ENCODE data around the gene MFNG. TPM values are rescaled to one million over a fixed set of nuclear protein-coding genes. Genes with fewer than 3 reads are reported as not detected.

Gene MFNG
- polyA plus RNA-seq, 1 donor, result 9.7 TPM

DNA sequence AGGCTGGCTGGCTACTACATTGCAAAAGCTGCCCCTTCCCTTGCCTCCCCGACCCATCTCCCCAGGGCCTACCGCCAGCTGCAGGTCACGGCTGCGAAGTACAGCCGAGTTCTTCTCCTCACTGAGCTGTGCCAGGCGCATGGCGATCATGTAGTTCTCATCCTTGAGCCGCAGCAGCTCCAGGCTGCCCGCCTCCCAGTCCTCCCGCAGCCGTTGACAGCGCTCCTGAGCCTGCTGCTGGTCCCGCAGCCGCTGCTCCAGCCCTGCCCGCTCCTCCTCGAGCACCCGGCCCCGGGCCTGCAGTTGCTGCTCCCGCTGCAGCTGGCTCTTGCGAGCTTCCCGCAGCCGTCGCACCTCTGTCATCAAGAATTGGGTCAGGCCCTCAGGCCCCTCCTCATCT, 29.7 kb upstream of the MFNG start:
- DNase-seq, result no peak

DNA sequence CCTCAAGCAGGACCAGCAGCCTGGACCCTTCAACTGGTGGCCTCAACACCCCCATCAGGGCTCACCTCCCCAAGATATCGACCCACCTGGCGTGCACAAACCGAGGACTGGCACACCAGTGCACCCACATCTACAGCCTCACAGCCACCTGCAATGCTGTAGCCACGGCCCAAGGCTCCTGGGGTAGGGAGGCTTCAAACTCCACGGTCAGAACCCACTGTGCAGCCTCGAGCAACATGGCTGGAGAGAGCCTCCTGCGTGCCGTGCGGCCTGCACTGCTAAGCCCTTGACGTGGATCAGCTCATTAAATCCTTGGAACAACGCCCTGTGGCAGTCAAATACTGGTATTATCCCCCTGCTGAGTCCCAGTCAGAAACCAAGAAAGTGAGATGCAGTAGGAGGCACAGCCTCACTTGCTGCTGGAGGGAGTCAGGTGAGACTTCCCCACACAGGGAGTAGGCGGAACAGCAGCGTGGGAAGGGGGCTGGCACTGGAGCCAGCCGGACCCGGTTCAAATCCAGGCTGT, 28.4 kb upstream of the MFNG start:
- no peak for DNase-seq

DNA sequence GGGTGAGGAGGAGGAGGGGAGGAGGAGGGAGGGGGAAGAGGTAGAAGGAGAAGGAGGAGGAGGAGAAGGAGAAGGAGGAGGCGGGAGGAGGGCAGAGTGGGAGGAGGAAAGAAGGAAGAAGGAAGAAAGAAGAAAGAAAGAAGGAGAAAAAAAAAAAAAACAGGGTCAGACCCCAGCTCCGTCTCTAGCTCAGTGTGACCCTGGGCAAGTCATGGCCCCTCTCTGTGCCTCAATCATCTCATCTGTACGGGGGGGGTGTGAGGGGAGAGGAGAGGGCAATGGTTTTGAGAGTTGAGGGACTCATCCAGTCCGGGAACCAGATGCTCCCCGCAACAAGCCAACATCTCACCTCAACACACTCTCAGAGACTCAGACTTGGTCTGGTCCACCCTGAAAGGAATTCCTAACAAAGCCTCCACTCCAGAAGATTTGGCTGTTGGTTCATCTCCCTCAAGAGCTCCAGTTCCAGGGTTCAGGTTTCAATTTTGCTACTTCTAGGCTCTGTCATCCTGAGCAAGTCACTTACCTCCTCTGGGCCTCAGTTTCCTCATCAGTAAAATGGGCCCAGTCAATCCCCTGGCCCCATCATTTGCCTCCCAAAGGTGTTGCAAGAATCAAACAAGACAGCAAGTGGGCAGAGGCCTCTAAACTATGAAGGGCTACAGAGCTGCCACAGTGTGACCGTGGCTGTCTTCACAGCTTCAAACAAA, 25.4 kb upstream of the MFNG start:
- DNase-seq, result no peak

GRCh38 chr22:37510091-37510490, 23.9 kb upstream of the MFNG start:
- no peak for DNase-seq

DNA sequence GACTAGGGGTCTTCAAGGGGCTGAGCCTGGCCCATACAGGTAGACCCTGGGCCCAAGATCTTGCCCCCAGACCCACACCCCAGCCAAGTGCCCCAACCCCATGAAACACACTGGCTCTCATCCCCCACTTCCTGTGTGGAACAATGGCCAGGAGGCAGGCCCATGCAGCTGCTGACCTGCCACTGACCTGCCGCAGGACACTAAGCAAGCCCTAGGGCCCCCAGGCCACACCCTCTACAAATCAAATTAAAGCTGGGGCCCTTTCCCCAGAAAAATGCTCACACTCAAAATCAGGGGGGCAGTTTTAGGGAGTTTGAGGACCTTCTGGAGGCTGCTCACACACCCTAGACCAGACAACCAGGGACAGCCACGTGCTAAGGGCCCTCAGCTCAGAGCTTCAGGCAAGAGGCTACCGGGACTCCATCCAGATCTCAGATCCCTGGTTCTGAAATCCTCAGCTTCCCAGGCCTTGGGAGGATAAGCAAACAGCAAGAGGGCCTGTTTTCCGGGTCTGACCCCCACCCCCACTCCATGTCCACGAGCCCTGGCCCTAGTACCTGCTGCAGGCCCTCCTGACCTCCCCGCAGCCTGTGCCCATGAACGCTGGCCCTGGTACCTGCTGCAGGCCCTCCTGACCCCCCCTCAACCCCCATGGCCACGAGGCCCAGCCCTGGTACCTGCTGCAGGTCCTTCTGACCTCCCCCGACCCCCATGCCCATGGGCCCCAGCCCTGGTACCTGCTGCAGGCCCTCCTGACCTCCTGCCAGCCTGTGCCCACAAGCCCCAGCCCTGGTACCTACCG, 23.1 kb upstream of the MFNG start:
- DNase-seq, result no peak

DNA sequence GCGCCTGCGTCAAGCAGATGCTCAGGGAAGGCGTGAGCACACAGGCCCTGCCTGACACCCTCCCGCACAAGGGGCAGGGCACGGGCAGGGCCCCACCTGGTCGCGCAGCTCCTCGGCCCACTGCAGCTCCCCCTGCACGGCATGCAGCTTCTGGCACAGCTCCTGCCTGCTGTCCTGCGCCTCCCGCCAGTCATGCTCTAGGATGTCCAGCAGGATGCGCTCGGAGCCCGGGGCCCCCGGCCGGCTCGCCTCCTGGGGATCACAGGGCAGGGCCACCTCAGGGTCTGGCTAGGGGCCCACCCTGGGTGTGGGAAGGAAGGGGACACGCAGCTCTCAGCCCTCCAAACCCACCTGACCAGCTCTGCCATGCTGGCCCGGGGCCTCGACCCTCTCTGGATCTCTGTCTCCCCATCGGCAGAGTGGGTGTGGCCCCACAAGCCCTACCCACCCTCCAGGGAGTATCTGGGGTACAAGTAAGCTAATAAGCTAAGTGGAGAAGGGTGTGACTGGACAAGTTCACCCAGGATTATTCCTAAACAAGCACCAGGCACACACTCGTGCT, 22.3 kb upstream of the MFNG start:
- no peak for DNase-seq

DNA sequence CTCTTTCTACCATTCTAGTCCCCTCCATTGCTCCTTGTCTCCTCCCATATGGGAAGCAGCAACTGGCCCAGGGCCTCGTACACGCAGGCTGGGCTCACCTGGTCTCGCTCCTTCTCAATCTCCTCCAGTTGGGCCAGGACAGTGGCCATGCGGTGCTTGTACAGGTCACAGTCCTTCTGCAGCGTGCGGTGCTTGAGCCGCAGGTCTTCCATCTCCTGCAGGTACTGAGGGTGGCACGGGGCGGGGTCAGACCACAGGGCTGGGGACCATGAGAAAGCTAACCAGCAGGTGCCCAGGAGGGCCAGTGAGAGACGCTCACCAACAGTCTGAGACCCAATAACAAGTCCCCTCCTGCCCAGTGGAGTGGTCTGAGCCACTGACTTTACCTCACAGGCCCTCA, 21.5 kb upstream of the MFNG start:
- DNase-seq, result no peak

DNA sequence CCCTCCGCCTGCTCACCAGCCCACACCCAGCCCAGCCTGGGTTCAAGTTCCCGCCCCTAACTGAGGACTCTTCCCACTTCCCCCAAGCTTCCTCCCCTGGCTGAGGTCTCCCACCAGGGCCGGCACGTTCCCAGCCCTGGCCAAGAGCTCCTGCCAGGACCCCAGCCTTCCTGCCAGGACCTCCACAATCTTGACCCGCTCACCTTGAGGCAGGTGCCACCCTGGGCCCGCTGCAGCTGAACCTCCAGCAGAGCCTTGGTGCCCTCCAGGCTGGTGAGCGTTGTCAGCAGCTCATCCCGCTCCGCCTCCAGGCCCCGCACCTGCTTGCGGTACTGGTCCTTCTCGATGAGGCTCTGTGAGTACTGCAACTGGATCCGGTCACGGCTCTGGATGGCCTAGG, 19.8 kb upstream of the MFNG start:
- no peak for DNase-seq

DNA sequence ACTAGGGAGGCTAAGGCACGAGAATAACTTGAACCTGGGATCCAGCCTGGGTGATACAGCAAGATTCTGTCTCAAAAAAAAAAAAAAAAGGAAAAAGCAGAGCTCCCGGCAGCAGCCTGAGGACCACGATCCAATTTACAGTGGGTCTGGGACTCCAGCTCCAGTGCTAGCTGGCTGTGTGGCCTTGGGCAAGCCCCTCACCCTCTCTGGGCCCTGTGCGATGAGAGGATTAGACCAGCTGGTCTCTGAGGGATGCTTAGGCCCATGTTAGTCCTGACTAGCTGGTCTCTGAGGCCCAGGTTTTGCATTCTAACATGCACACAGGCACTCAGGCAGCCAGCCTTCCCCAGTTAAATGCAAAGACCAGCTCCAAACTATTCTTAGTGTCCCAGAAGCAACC, 19.4 kb upstream of the MFNG start:
- DNase-seq, result no peak

DNA sequence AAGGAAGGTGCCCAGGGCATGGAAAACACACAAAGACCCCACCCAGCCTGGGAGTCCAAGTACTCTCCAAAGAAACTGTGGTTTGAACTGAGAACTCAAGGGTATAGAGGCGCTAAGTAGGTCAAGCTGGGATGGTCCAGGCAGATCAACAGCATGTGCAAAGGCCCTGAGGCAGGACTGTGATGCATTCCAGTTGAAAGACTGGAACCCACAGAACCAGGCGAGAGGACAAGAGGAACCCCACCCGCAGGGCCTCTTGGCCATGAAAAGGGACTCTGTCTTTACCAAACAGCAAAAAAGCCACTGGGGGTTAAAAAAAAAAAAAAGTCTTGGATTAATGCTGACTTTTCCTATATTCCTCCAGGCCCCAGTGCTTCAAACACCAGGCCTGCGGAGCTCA, 18.8 kb upstream of the MFNG start:
- DNase-seq, result no peak

DNA sequence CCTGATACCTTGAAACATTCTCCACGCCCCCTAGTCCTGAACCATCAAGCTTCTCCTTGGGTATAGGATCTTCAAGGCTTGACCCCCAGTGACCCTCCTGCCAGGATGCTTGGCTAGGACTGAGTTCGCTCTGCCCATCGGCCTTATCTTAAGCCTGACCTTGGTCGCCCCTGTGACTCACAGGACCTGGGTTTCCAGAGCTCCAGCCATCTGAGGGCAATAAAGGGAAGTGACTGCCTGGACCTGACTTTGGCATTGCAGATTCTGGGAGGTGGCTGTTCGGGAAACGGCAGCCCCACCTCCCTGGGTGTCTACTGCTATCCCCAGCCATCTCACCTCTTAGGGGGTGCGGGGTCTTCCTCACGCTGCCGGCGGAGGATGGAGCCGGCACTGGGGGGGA, 17.7 kb upstream of the MFNG start:
- DNase-seq, result no peak

GRCh38 chr22:37503183-37503683, 17.0 kb upstream of the MFNG start:
- DNase-seq, result no peak

GRCh38 chr22:37502342-37503182, 16.4 kb upstream of the MFNG start:
- no peak for DNase-seq

DNA sequence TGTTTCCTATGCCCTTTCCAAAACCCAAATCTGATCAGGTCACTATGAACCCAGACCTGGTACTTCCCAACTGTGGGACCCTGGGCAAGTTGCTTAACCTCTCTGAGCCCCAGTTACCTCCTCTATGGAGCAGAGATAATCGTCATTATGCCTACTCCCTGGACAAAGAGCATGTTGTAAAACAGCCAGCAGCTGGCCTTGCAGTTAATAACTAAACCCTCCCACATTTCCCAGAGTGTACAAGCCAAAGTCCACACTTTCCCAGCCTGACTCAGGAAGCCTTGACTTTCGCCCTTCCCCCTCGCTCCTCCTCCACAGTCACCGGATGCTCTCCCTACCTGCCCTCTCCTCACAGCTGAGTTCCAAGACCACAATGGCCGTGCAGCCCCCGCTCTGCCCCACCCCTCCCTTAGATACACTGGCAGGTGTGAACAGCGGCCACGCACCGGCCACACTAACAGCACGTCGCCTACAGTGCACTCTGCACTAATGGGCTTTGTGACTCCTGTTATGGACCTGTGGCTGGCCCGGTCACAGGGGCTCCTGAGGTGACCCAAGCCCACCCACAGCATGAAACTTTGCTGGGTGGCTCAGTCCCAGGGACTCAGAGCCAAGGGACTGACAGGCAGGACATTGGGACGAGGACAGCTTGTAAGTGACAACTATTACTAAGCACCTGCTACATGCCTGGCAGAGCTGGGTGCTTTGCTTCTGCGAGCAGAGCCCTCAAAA, 15.6 kb upstream of the MFNG start:
- peak; percentile 93 for DNase-seq

GRCh38 chr22:37500745-37501609, 14.8 kb upstream of the MFNG start:
- DNase-seq, result no peak

DNA sequence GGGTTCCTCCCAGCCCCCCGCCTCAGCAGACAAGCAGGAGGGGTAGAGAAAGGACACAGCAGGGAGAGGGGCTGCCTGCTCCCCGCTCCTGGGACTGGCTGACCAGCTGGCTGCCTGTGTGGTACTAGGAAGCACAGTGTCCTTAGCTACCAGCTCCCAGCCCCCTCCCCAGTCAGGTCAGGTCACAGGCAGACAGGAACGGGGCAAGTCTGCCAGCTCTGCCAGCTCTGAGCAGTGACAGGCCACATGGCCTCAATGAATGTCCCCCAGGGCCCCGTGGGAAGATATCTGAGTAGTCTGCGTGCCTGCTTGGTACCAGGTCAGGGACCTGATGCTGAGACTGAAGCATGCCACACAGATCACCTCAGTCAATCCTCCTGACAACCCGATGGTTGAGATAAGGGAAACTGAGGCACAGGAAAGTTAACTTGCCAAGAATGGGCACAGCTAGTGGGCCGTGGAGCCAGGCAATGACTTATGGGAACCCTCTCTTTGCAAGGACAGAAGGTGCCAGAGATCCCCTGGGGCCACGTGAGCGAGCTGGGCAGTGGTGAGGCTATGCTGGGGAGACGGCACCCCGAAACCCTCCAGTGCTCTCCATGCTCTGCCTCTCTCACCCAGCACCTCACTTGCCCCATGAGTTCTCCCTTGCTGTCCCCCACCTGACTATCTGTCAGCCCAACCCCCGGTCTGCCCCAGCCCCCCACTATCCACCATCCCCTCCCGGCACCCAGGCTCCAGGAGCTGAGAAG, 13.8 kb upstream of the MFNG start:
- no peak for DNase-seq

DNA sequence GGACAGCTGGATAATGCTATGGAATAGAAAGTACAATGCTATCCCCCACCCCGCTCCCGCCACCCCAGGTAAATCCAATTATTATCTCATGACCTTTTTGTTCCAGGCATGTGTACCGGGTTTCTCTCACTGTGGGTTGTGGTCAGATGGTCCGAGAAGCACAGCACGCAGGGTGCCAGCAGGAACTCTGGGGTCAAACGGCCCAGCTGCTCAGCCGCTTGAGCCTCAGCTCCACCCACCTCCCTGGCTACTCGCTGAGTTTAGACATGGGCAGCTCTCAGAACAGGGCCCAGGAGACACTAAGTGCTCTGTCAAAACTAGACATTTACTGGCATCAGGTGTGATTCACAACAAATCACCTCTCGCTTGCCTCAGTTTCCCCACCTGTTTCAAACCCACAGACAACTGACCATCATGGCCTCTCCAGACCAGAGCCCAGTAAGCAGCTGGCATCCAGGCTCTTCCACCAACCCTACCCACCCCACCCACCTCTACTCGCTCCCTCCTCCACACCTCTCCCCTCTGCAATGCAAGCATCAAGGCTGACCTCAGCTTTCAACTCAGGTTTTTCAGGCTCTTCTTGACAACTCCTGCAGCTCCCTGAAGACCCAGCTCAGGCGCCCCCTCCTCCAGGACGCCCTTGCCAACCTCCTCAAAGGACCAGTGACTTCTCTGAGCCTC, 13.0 kb upstream of the MFNG start:
- DNase-seq, result no peak

- no peak for DNase-seq
These were observed 12.2 kb upstream of the MFNG start for GRCh38 chr22:37498289-37498909.
